Natural killer cell (primary cell): Measurements from ENCODE around the gene CILP2. TPM values are rescaled to one million over a fixed set of nuclear protein-coding genes. Genes with fewer than 3 reads are reported as not detected.

Experiments
- ATAC-seq, 3 donors: fragments of 150-1000 bp in 2 of 3; fragments of 200-7000 bp in 1 of 3; cut with Tn5 transposase; 1 replicate in 1 of 3; 2 replicates in 2 of 3; pipeline ENCODE4 v1.10.0; 2021; ENCODE audit warnings: mild to moderate bottlenecking in 2 of 3, moderate library complexity in 2 of 3
- DNase-seq, 2 donors: peaks; one replicate each; pipeline versions ENCODE4 v3.0.0 to v3.0.0-alpha.2; 2013 to 2021; ENCODE audit warnings: mixed read lengths in 1 of 2
- H3K27ac ChIP-seq: one replicate; pipeline ENCODE4 v1.5.1; 2013; ENCODE audit warnings: mild to moderate bottlenecking, low read length
- H3K27me3 ChIP-seq: one replicate; pipeline ENCODE4 v1.6.1; 2013; ENCODE audit warnings: low read length; ENCODE audit not compliant: control insufficient read depth, insufficient read depth
- H3K36me3 ChIP-seq: one replicate; pipeline ENCODE4 v1.6.1; 2013; ENCODE audit warnings: low read length; ENCODE audit not compliant: control insufficient read depth, insufficient read depth
- H3K4me1 ChIP-seq: one replicate; pipeline ENCODE4 v1.6.1; 2013; ENCODE audit warnings: low read length; ENCODE audit not compliant: control insufficient read depth, insufficient read depth
- H3K4me3 ChIP-seq: one replicate; pipeline ENCODE4 v1.5.1; 2013; ENCODE audit warnings: low read length
- H3K9me3 ChIP-seq: one replicate; pipeline ENCODE4 v1.6.1; 2013; ENCODE audit warnings: low read length; ENCODE audit not compliant: control insufficient read depth, insufficient read depth
- H3K27ac Mint-ChIP-seq, 2 donors: one replicate each; pipeline ENCODE4 v1.8.0; 2022; ENCODE audit warnings: mild to moderate bottlenecking in 2 of 2, mixed read lengths in 2 of 2, moderate library complexity in 1 of 2
- H3K27me3 Mint-ChIP-seq, 2 donors: one replicate each; pipeline ENCODE4 v1.8.0; 2022; ENCODE audit warnings: low read depth in 2 of 2, mixed read lengths in 2 of 2
- H3K36me3 Mint-ChIP-seq: one replicate; pipeline ENCODE4 v1.8.0; 2022; ENCODE audit warnings: mixed read lengths
- H3K4me1 Mint-ChIP-seq, 2 donors: one replicate each; pipeline ENCODE4 v1.8.0; 2022; ENCODE audit warnings: mixed read lengths in 2 of 2
- H3K4me3 Mint-ChIP-seq: one replicate; pipeline ENCODE4 v1.8.0; 2022; ENCODE audit warnings: mild to moderate bottlenecking, moderate library complexity, mixed read lengths
- H3K9me3 Mint-ChIP-seq, 2 donors: one replicate each; pipeline ENCODE4 v1.8.0; 2022; ENCODE audit warnings: mixed read lengths in 2 of 2
- WGBS: methylation state at CpG from one replicate; pipeline ENCODE4 v1.1.7; 2013; ENCODE audit warnings: missing lambda C conversion rate; ENCODE audit not compliant: insufficient coverage; 5-methylcytosine and 5-hydroxymethylcytosine counted together
- intact Hi-C: fragments of 100-400 bp; cut with micrococcal nuclease; formaldehyde crosslinking; loops from one replicate; pipeline ENCODE4 v1.14.2; 2022
- total RNA-seq, 4 donors: library from RNA; stranded (reverse); fragments of 120-200 nt in 1 of 4; gene quantifications; one replicate each; pipeline versions ENCODE4 v1.2.3 to v1.2.4, GENCODE V29; 2013 to 2022
- TF ChIP-seq, protein P1 (sequence below): fragments of 200-600 bp; IDR thresholded peaks from one replicate; pipeline ENCODE4 v1.8.0; 2022; ENCODE audit warnings: antibody characterized with exemption

CILP2 gene
- total RNA-seq, 3 donors from 2014 or later (not counting 1 experiment from before 2014, with no cell fraction given), result 0.05 to 0.20 (median 0.11) TPM

GRCh38 chr19:19595171-19595701, 57.2 kb downstream of the CILP2 start:
- H3K9me3 Mint-ChIP-seq, result no peaks in the 10 kb centered on the region
- no peak overlapping the region for H3K27ac Mint-ChIP-seq
- no peaks in the 10 kb centered on the region for H3K27me3 ChIP-seq
- TF ChIP-seq, protein P1, sequence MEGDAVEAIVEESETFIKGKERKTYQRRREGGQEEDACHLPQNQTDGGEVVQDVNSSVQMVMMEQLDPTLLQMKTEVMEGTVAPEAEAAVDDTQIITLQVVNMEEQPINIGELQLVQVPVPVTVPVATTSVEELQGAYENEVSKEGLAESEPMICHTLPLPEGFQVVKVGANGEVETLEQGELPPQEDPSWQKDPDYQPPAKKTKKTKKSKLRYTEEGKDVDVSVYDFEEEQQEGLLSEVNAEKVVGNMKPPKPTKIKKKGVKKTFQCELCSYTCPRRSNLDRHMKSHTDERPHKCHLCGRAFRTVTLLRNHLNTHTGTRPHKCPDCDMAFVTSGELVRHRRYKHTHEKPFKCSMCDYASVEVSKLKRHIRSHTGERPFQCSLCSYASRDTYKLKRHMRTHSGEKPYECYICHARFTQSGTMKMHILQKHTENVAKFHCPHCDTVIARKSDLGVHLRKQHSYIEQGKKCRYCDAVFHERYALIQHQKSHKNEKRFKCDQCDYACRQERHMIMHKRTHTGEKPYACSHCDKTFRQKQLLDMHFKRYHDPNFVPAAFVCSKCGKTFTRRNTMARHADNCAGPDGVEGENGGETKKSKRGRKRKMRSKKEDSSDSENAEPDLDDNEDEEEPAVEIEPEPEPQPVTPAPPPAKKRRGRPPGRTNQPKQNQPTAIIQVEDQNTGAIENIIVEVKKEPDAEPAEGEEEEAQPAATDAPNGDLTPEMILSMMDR, result no peak
- no peak overlapping the region for H3K27ac ChIP-seq
- no peak overlapping the region for H3K4me3 Mint-ChIP-seq
- intact Hi-C loops, result no loop called here
- H3K4me3 ChIP-seq, result no peak overlapping the region
- no peaks in the 10 kb centered on the region for H3K36me3 Mint-ChIP-seq
- peaks cover 42% of the 10 kb centered on the region for H3K4me1 ChIP-seq
- H3K27me3 Mint-ChIP-seq, result no peaks in the 10 kb centered on the region
- no peak for ATAC-seq
- H3K36me3 ChIP-seq, result no peaks in the 10 kb centered on the region
- no peaks in the 10 kb centered on the region for H3K9me3 ChIP-seq
- 89% methylated on average over 8 of the region's 8 CpGs for WGBS
- H3K4me1 Mint-ChIP-seq, result peaks cover 7 to 19% of the 10 kb centered on the region in 2 donors
- no peak for DNase-seq

Other genes starting within 250 kb of the CILP2 start
- gene SUGP1, start 217.8 kb upstream of the CILP2 start, total RNA-seq, result 10 to 100 TPM; 64.7 to 86.5 (median 75.8) TPM
- 100 to 1,000 TPM; 144 to 164 (median 151) TPM for gene MAU2, start 217.4 kb upstream of the CILP2 start, total RNA-seq
- gene GATAD2A, start 132.6 kb upstream of the CILP2 start, total RNA-seq, result 100 to 1,000 TPM; 209 to 232 (median 230) TPM
- gene TSSK6, start 22.7 kb upstream of the CILP2 start, total RNA-seq, result 1 to 10 TPM; 2.2 to 2.5 (median 2.3) TPM
- gene NDUFA13, start 22.0 kb upstream of the CILP2 start, total RNA-seq, result 100 to 1,000 TPM; 165 to 191 (median 188) TPM
- gene YJEFN3, start 9.4 kb upstream of the CILP2 start, total RNA-seq, result 1 to 10 TPM; 4.0 to 6.0 (median 4.3) TPM
- gene PBX4, start 80.4 kb downstream of the CILP2 start, total RNA-seq, result 10 to 100 TPM; 10.7 to 15.9 (median 11.1) TPM
- 10 to 100 TPM; 52.1 to 81.5 (median 56.4) TPM for gene LPAR2, start 90.0 kb downstream of the CILP2 start, total RNA-seq
- 100 to 1,000 TPM; 134 to 188 (median 150) TPM for gene GMIP, start 105.4 kb downstream of the CILP2 start, total RNA-seq
- 10 to 100 TPM; 58.1 to 73.2 (median 67.7) TPM for gene ATP13A1, start 125.4 kb downstream of the CILP2 start, total RNA-seq
- gene ZNF101, start 130.6 kb downstream of the CILP2 start, total RNA-seq, result 10 to 100 TPM; 35.7 to 58.7 (median 41.0) TPM
- 10 to 100 TPM; 12.7 to 18.6 (median 14.0) TPM for gene ZNF14, start 194.8 kb downstream of the CILP2 start, total RNA-seq